Measurements from ENCODE around the gene IGFBP2.

Gene IGFBP2

GRCh38 chr2:216698895-216699294 lies 65.7 kb downstream of the IGFBP2 start:
- in situ Hi-C loops (cut with HindIII; ENCODE audit: low pct_unique_long_range_greater_than_20kb, low sequenced_read_pairs), result no loop called here
- DNase-seq (ENCODE audit: low read depth in 1 of 2, low spot score in 1 of 2), result peak in 1 of 2 experiments; percentile 75
- TF ChIP-seq JUND (IDR thresholded peaks at IDR 0.05; ENCODE audit: low read depth), result no peak

- in situ Hi-C loops (cut with HindIII; ENCODE audit: low pct_unique_long_range_greater_than_20kb, low sequenced_read_pairs), result no loop called here
- TF ChIP-seq JUND (IDR thresholded peaks at IDR 0.05; ENCODE audit: low read depth), result no peak
- no peak for DNase-seq (ENCODE audit: low read depth in 1 of 2, low spot score in 1 of 2)
Observed at GRCh38 chr2:216700088-216700567, 66.9 kb downstream of the IGFBP2 start.

- DNase-seq (ENCODE audit: low read depth in 1 of 2, low spot score in 1 of 2), result no peak
- no peak for TF ChIP-seq JUND (IDR thresholded peaks at IDR 0.05; ENCODE audit: low read depth)
- in situ Hi-C loops (cut with HindIII; ENCODE audit: low pct_unique_long_range_greater_than_20kb, low sequenced_read_pairs), result no loop called here
Observed at GRCh38 chr2:216700781-216701180, 67.6 kb downstream of the IGFBP2 start.

- no peak for DNase-seq (ENCODE audit: low read depth in 1 of 2, low spot score in 1 of 2)
- in situ Hi-C loops (cut with HindIII; ENCODE audit: low pct_unique_long_range_greater_than_20kb, low sequenced_read_pairs), result no loop called here
- TF ChIP-seq JUND (IDR thresholded peaks at IDR 0.05; ENCODE audit: low read depth), result no peak
Observed at GRCh38 chr2:216701544-216701943, 68.3 kb downstream of the IGFBP2 start.

GRCh38 chr2:216702756-216703155 lies 69.5 kb downstream of the IGFBP2 start:
- TF ChIP-seq JUND (IDR thresholded peaks at IDR 0.05; ENCODE audit: low read depth), result no peak
- DNase-seq (ENCODE audit: low read depth in 1 of 2, low spot score in 1 of 2), result no peak
- in situ Hi-C loops (cut with HindIII; ENCODE audit: low pct_unique_long_range_greater_than_20kb, low sequenced_read_pairs), result no loop called here

GRCh38 chr2:216710551-216711301 lies 77.5 kb downstream of the IGFBP2 start:
- in situ Hi-C loops (cut with HindIII; ENCODE audit: low pct_unique_long_range_greater_than_20kb, low sequenced_read_pairs), result no loop called here
- DNase-seq (ENCODE audit: low read depth in 1 of 2, low spot score in 1 of 2), result no peak
- TF ChIP-seq JUND (IDR thresholded peaks at IDR 0.05; ENCODE audit: low read depth), result no peak

GRCh38 chr2:216711348-216711747 lies 78.1 kb downstream of the IGFBP2 start:
- in situ Hi-C loops (cut with HindIII; ENCODE audit: low pct_unique_long_range_greater_than_20kb, low sequenced_read_pairs), result no loop called here
- no peak for DNase-seq (ENCODE audit: low read depth in 1 of 2, low spot score in 1 of 2)
- no peak for TF ChIP-seq JUND (IDR thresholded peaks at IDR 0.05; ENCODE audit: low read depth)

GRCh38 chr2:216713691-216714336 lies 80.6 kb downstream of the IGFBP2 start:
- TF ChIP-seq JUND (IDR thresholded peaks at IDR 0.05; ENCODE audit: low read depth), result no peak
- DNase-seq (ENCODE audit: low read depth in 1 of 2, low spot score in 1 of 2), result no peak
- in situ Hi-C loops (cut with HindIII; ENCODE audit: low pct_unique_long_range_greater_than_20kb, low sequenced_read_pairs), result no loop called here

Data from T47D (cell line).